AG08395 (cell line): ENCODE measurements around the gene GRK7.

Experiments used
- DNase-seq: peaks from one replicate; pipeline ENCODE4 v3.0.0; 2012; ENCODE audit warnings: mixed read lengths, low spot score

The GRK7 gene

GRCh38 chr3:141763088-141763750 is at the start of gene GRK7:
TSS of gene GRK7 (plus strand) at chr3:141763408. CDS start at chr3:141778285, 14,877 bp downstream.
- DNase-seq: no peak

GRCh38 chr3:141714671-141715070 is 48.5 kb upstream of the GRK7 start:
- DNase-seq: no peak

- DNase-seq: no peak
These were observed 41.1 kb upstream of the GRK7 start for GRCh38 chr3:141722081-141722480.

GRCh38 chr3:141722648-141723047 is 40.6 kb upstream of the GRK7 start:
- no peak for DNase-seq

- no peak for DNase-seq
These were observed 40.0 kb upstream of the GRK7 start for GRCh38 chr3:141723255-141723654.

- DNase-seq: no peak
These were observed 39.0 kb upstream of the GRK7 start for GRCh38 chr3:141724186-141724585.

GRCh38 chr3:141725036-141725435 is 38.2 kb upstream of the GRK7 start:
- DNase-seq: no peak

- DNase-seq: no peak
These were observed 36.7 kb upstream of the GRK7 start for GRCh38 chr3:141726483-141726882.

GRCh38 chr3:141728355-141728892 is 34.8 kb upstream of the GRK7 start:
- DNase-seq: no peak

GRCh38 chr3:141729240-141729639 is 34.0 kb upstream of the GRK7 start:
- no peak for DNase-seq

- DNase-seq: no peak
These were observed 28.0 kb upstream of the GRK7 start for GRCh38 chr3:141735176-141735575.

- DNase-seq: no peak
These were observed 27.3 kb upstream of the GRK7 start for GRCh38 chr3:141735770-141736465.

- DNase-seq: no peak
These were observed 26.1 kb upstream of the GRK7 start for GRCh38 chr3:141737093-141737492.

- DNase-seq: no peak
These were observed 25.6 kb upstream of the GRK7 start for GRCh38 chr3:141737678-141738021.

- peak; percentile 98 for DNase-seq
These were observed 25.0 kb upstream of the GRK7 start, which contains the start of gene RNF7 for GRCh38 chr3:141738022-141738890. TSS of gene RNF7 (plus strand) at chr3:141738298. CDS start at chr3:141738342, 44 bp downstream.

GRCh38 chr3:141738891-141739363 is 24.3 kb upstream of the GRK7 start:
- peak; percentile 46 for DNase-seq

GRCh38 chr3:141739731-141740130 is 23.5 kb upstream of the GRK7 start:
- no peak for DNase-seq

GRCh38 chr3:141740349-141740748 is 22.9 kb upstream of the GRK7 start:
- no peak for DNase-seq

- DNase-seq: no peak
These were observed 19.9 kb upstream of the GRK7 start for GRCh38 chr3:141743305-141743704.

- no peak for DNase-seq
These were observed 16.2 kb upstream of the GRK7 start for GRCh38 chr3:141746962-141747361.

- DNase-seq: no peak
These were observed 9.8 kb upstream of the GRK7 start for GRCh38 chr3:141753399-141753798.

- DNase-seq: no peak
These were observed 9.2 kb upstream of the GRK7 start for GRCh38 chr3:141754032-141754431.
